Glomerular endothelial cell (primary cell): ENCODE data around the gene KRT72. TPM values are rescaled to one million over a fixed set of nuclear protein-coding genes. Genes with fewer than 3 reads are reported as not detected.
A peak's percentile ranks its signal among the peaks of the same experiment; 100 is the strongest.
"Not testable (repeated sequence)": the region's sequence is repeated elsewhere in the genome, so short reads cannot be mapped to it uniquely, and the experiment has no call there.

Experiments
- DNase-seq: peaks from one replicate; pipeline ENCODE4 v3.0.0-alpha.2; 2011; ENCODE audit warnings: low read depth, low spot score; ENCODE audit errors: extremely low read depth
- total RNA-seq: library from RNA; depleted of rRNA; stranded (reverse); fragments of >200 nt; gene quantifications from 2 replicates; pipeline ENCODE4 v1.2.3, GENCODE V29; 2015

Gene KRT72
- total RNA-seq, 1 donor from 2014 or later: not detected

- no peak for DNase-seq
These were observed 7.8 kb upstream of the KRT72 start for GRCh38 chr12:52608826-52609630.

- no peak for DNase-seq
These were observed 6.9 kb upstream of the KRT72 start for GRCh38 chr12:52608161-52608560.

- no peak for DNase-seq
These were observed 6.1 kb upstream of the KRT72 start for GRCh38 chr12:52607314-52607713.

GRCh38 chr12:52606581-52607218 is 5.4 kb upstream of the KRT72 start:
- DNase-seq: no peak

GRCh38 chr12:52606096-52606495 is 4.8 kb upstream of the KRT72 start:
- DNase-seq: no peak

- DNase-seq: no peak
These were observed 4.3 kb upstream of the KRT72 start for GRCh38 chr12:52605542-52605941.

GRCh38 chr12:52604859-52605258 is 3.6 kb upstream of the KRT72 start:
- DNase-seq: no peak

- no peak for DNase-seq
These were observed 2.1 kb upstream of the KRT72 start for GRCh38 chr12:52603314-52603713.

- DNase-seq: no peak
These were observed 1.3 kb upstream of the KRT72 start for GRCh38 chr12:52602552-52602951.

- no peak for DNase-seq
These were observed 408 bp upstream of the KRT72 start for GRCh38 chr12:52601671-52602070.

GRCh38 chr12:52600475-52600874 is 788 bp downstream of the KRT72 start:
- no peak for DNase-seq

- no peak for DNase-seq
These were observed 1.2 kb downstream of the KRT72 start for GRCh38 chr12:52600071-52600470.

GRCh38 chr12:52598966-52599365 is 2.3 kb downstream of the KRT72 start:
- DNase-seq: no peak

- not testable (repeated sequence) for DNase-seq
These were observed 7.0 kb downstream of the KRT72 start for GRCh38 chr12:52594237-52594636.

GRCh38 chr12:52591521-52591920 is 9.7 kb downstream of the KRT72 start:
- DNase-seq: no peak

- DNase-seq: no peak
These were observed 11.2 kb downstream of the KRT72 start for GRCh38 chr12:52590021-52590420.

GRCh38 chr12:52587563-52587962 is 13.7 kb downstream of the KRT72 start:
- DNase-seq: no peak

GRCh38 chr12:52585946-52586345 is 15.3 kb downstream of the KRT72 start:
- no peak for DNase-seq

- no peak for DNase-seq
These were observed 16.2 kb downstream of the KRT72 start for GRCh38 chr12:52585066-52585465.

- DNase-seq: no peak
These were observed 17.0 kb downstream of the KRT72 start for GRCh38 chr12:52584156-52584682.

- DNase-seq: peak; percentile 9
These were observed 18.2 kb downstream of the KRT72 start for GRCh38 chr12:52582971-52583456.

GRCh38 chr12:52582486-52582885 is 18.8 kb downstream of the KRT72 start:
- no peak for DNase-seq
